ENCODE results near the gene CHAMP1.

GRCh38 chr13:114286808-114287207, 27.5 kb upstream of the CHAMP1 start:
- TF ChIP-seq MAX (IDR thresholded peaks at IDR 0.05; ENCODE audit: insufficient read depth, insufficient read length): no peak
- TF ChIP-seq POLR2AphosphoS5 (IDR thresholded peaks at IDR 0.05; ENCODE audit: insufficient read depth, low read depth, low read length): no peak
- TF ChIP-seq CTCF (IDR thresholded peaks at IDR 0.05; ENCODE audit: extremely low read depth in 1 of 2, insufficient read depth in 1 of 2, low read depth in 1 of 2, low read length in 2 of 2): no peak

Measured in endothelial cell of umbilical vein (primary cell).